WTC11 (cell line): ENCODE measurements around the gene LSM12. TPM values are rescaled to one million over a fixed set of nuclear protein-coding genes. Genes with fewer than 3 reads are reported as not detected.
"Not testable (repeated sequence)": the region's sequence is repeated elsewhere in the genome, so short reads cannot be mapped to it uniquely, and the experiment has no call there.

ENCODE experiments used
- ATAC-seq: fragments of 200-7000 bp; cut with Tn5 transposase; 2 replicates; pipeline ENCODE4 v1.10.0; 2021; ENCODE audit warnings: mild to moderate bottlenecking, moderate library complexity
- CTCF ChIA-PET: fragments of 300-600 bp; sonication (Branson Sonifier 250); formaldehyde crosslinking; loops from one replicate; lab custom pipeline; 2021; ENCODE audit warnings: antibody characterized with exemption; lab: Charles Lee
- POLR2A ChIA-PET: fragments of 350-600 bp; sonication (Branson Sonifier 250); formaldehyde crosslinking; loops from one replicate; lab custom pipeline; 2021; ENCODE audit warnings: antibody characterized with exemption; lab: Charles Lee
- DNase-seq: peaks from one replicate; pipeline ENCODE4 v3.0.0; 2021; ENCODE audit warnings: low spot score
- H3K27ac Mint-ChIP-seq: 2 replicates; pipeline ENCODE4 v1.8.0; 2021; ENCODE audit warnings: mixed read lengths
- H3K27me3 Mint-ChIP-seq: 2 replicates; pipeline ENCODE4 v1.8.0; 2021; ENCODE audit warnings: low read depth, mild to moderate bottlenecking, moderate library complexity, mixed read lengths
- H3K36me3 Mint-ChIP-seq: 2 replicates; pipeline ENCODE4 v1.8.0; 2021; ENCODE audit warnings: mixed read lengths
- H3K4me1 Mint-ChIP-seq: 2 replicates; pipeline ENCODE4 v1.8.0; 2022; ENCODE audit warnings: mixed read lengths
- H3K4me3 Mint-ChIP-seq: 2 replicates; pipeline ENCODE4 v1.8.0; 2021; ENCODE audit warnings: mild to moderate bottlenecking, moderate library complexity, mixed read lengths
- H3K9me3 Mint-ChIP-seq: 2 replicates; pipeline ENCODE4 v1.8.0; 2021; ENCODE audit warnings: mixed read lengths
- ATF2 ChIP-seq: sonication (generic); formaldehyde crosslinking; IDR thresholded peaks from 2 replicates; pipeline ENCODE4 v1.8.1; 2022; ENCODE audit warnings: low read depth, missing genetic modification reagents, borderline replicate concordance
- ATF6 ChIP-seq: sonication (generic); formaldehyde crosslinking; IDR thresholded peaks from 2 replicates; pipeline ENCODE4 v1.8.1; 2023; ENCODE audit warnings: mild to moderate bottlenecking, missing genetic modification reagents
- CBFB ChIP-seq: sonication (generic); formaldehyde crosslinking; IDR thresholded peaks from 2 replicates; pipeline ENCODE4 v1.8.1; 2022; ENCODE audit warnings: mild to moderate bottlenecking, low read depth, missing genetic modification reagents
- CREB1 ChIP-seq: sonication (generic); formaldehyde crosslinking; IDR thresholded peaks from 2 replicates; pipeline ENCODE4 v1.8.0; 2023; ENCODE audit warnings: mild to moderate bottlenecking, missing genetic modification reagents
- FOXJ3 ChIP-seq: sonication (generic); formaldehyde crosslinking; IDR thresholded peaks from 2 replicates; pipeline ENCODE4 v1.9.0; 2021; ENCODE audit warnings: missing genetic modification reagents, mild to moderate bottlenecking, borderline replicate concordance
- HMGA2 ChIP-seq: fragments of 250-450 bp; sonication (Bioruptor Pico); IDR thresholded peaks from 2 replicates; pipeline ENCODE4 v1.4.0; 2021; ENCODE audit warnings: mild to moderate bottlenecking, moderate library complexity
- HMGXB4 ChIP-seq: sonication (generic); formaldehyde crosslinking; IDR thresholded peaks from 2 replicates; pipeline ENCODE4 v1.8.1; 2023; ENCODE audit warnings: mild to moderate bottlenecking, moderate library complexity, missing genetic modification reagents
- IRF1 ChIP-seq: sonication (generic); formaldehyde crosslinking; IDR thresholded peaks from 2 replicates; pipeline ENCODE4 v1.8.0; 2023; ENCODE audit warnings: missing genetic modification reagents
- JUN ChIP-seq: sonication (generic); formaldehyde crosslinking; IDR thresholded peaks from 2 replicates; pipeline ENCODE4 v1.8.0; 2023; ENCODE audit warnings: mild to moderate bottlenecking, missing genetic modification reagents
- NFE2L1 ChIP-seq: sonication (generic); formaldehyde crosslinking; IDR thresholded peaks from 2 replicates; pipeline ENCODE4 v1.8.1; 2023; ENCODE audit warnings: missing genetic modification reagents
- OVOL2 ChIP-seq: fragments of 250-450 bp; sonication (Bioruptor Pico); IDR thresholded peaks from 2 replicates; pipeline ENCODE4 v1.9.0; 2021; ENCODE audit warnings: mild to moderate bottlenecking, borderline replicate concordance
- PREB ChIP-seq: sonication (generic); formaldehyde crosslinking; IDR thresholded peaks from 2 replicates; pipeline ENCODE4 v1.8.1; 2022; ENCODE audit warnings: mild to moderate bottlenecking, missing genetic modification reagents, moderate library complexity, borderline replicate concordance
- RORB ChIP-seq: fragments of 250-450 bp; sonication (Bioruptor Pico); IDR thresholded peaks from 2 replicates; pipeline ENCODE4 v1.9.0; 2021; ENCODE audit warnings: mild to moderate bottlenecking
- TEAD4 ChIP-seq: sonication (generic); formaldehyde crosslinking; IDR thresholded peaks from 2 replicates; pipeline ENCODE4 v1.8.0; 2022; ENCODE audit warnings: mild to moderate bottlenecking, missing genetic modification reagents
- ZMAT4 ChIP-seq: fragments of 250-450 bp; sonication (Bioruptor Pico); IDR thresholded peaks from 2 replicates; pipeline ENCODE4 v1.9.0; 2021; ENCODE audit warnings: mild to moderate bottlenecking
- total RNA-seq: library from RNA; stranded (reverse); gene quantifications from 3 replicates; pipeline ENCODE4 v1.2.3, GENCODE V29; 2021
- TF ChIP-seq, protein P1 (sequence below): sonication (generic); formaldehyde crosslinking; conservative IDR thresholded peaks from 2 replicates; pipeline ENCODE4 v1.8.1; 2023; ENCODE audit warnings: mild to moderate bottlenecking, low read depth, missing genetic modification reagents, moderate library complexity
- TF ChIP-seq, protein P2 (sequence below): sonication (generic); formaldehyde crosslinking; conservative IDR thresholded peaks from 2 replicates; pipeline ENCODE4 v1.8.1; 2022; ENCODE audit warnings: mild to moderate bottlenecking, missing genetic modification reagents

LSM12 gene
- total RNA-seq, 1 experiment from 2014 or later = 102 TPM

- no peaks in the 10 kb centered on the region for H3K36me3 Mint-ChIP-seq
- TF ChIP-seq ZMAT4 (CRISPR knock-in tag) = no peak
- TF ChIP-seq ATF6 (CRISPR knock-in tag) = no peak
- TF ChIP-seq NFE2L1 (CRISPR knock-in tag) = no peak
- no peak for TF ChIP-seq CBFB (CRISPR knock-in tag)
- TF ChIP-seq, protein P1, sequence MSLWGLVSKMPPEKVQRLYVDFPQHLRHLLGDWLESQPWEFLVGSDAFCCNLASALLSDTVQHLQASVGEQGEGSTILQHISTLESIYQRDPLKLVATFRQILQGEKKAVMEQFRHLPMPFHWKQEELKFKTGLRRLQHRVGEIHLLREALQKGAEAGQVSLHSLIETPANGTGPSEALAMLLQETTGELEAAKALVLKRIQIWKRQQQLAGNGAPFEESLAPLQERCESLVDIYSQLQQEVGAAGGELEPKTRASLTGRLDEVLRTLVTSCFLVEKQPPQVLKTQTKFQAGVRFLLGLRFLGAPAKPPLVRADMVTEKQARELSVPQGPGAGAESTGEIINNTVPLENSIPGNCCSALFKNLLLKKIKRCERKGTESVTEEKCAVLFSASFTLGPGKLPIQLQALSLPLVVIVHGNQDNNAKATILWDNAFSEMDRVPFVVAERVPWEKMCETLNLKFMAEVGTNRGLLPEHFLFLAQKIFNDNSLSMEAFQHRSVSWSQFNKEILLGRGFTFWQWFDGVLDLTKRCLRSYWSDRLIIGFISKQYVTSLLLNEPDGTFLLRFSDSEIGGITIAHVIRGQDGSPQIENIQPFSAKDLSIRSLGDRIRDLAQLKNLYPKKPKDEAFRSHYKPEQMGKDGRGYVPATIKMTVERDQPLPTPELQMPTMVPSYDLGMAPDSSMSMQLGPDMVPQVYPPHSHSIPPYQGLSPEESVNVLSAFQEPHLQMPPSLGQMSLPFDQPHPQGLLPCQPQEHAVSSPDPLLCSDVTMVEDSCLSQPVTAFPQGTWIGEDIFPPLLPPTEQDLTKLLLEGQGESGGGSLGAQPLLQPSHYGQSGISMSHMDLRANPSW (CRISPR knock-in tag) = no peak
- no peak for TF ChIP-seq HMGA2
- no peak for TF ChIP-seq TEAD4 (CRISPR knock-in tag)
- TF ChIP-seq, protein P2, sequence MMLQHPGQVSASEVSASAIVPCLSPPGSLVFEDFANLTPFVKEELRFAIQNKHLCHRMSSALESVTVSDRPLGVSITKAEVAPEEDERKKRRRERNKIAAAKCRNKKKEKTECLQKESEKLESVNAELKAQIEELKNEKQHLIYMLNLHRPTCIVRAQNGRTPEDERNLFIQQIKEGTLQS (CRISPR knock-in tag) = no peak
- no peak for TF ChIP-seq FOXJ3 (CRISPR knock-in tag)
- TF ChIP-seq HMGXB4 = no peak
- no peak for TF ChIP-seq PREB (CRISPR knock-in tag)
- no peak for TF ChIP-seq CREB1 (CRISPR knock-in tag)
- no peak for TF ChIP-seq OVOL2
- no peak for TF ChIP-seq ATF2 (CRISPR knock-in tag)
- TF ChIP-seq RORB (CRISPR knock-in tag) = no peak
- no peak for TF ChIP-seq JUN (CRISPR knock-in tag)
- TF ChIP-seq IRF1 (CRISPR knock-in tag) = no peak
- H3K9me3 Mint-ChIP-seq = no peaks in the 10 kb centered on the region
- ChIA-PET POLR2A (no interaction called here), CTCF (interaction anchor here (1.0 to 7.5 kb wide), 7 partner anchors 10 to 84 kb away, joined by 3 to 118 read pairs (median 5); no protein-coding TSS in a partner anchor)
- H3K27ac Mint-ChIP-seq = no peak overlapping the region; the same call in 1 of the 2 replicates
- H3K4me1 Mint-ChIP-seq = peaks cover 11% of the 10 kb centered on the region
- no peak overlapping the region for H3K4me3 Mint-ChIP-seq
- peaks cover 19% of the 10 kb centered on the region for H3K27me3 Mint-ChIP-seq
- DNase-seq (no peak), ATAC-seq (no peak)
Observed at GRCh38 chr17:43998552-43998951, 67.9 kb downstream of the LSM12 start.

DNA sequence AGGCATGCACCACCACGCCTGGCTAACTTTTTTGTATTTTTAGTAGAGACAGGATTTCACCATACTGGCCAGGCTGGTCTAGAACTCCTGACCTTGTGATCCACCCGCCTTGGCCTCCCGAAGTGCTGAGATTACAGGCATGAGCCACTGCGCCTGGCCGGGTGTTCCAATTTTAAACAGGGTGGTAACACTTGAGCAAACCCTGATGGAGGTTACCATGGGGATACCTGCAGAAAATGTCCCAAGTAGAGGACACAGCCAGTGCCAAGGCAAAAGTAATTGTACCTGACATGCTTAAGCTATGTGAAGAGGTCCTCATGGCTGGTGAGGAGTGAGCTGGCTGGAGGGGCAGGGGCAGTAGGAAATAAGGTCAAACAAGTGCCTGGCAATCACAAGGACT lies 69.3 kb downstream of the LSM12 start:
- H3K27ac Mint-ChIP-seq, H3K4me3 Mint-ChIP-seq, DNase-seq, H3K36me3 Mint-ChIP-seq, ATAC-seq, POLR2A ChIA-PET, H3K9me3 Mint-ChIP-seq: not testable (repeated sequence)
- peaks cover 17% of the 10 kb centered on the region for H3K27me3 Mint-ChIP-seq
- peaks cover 11% of the 10 kb centered on the region for H3K4me1 Mint-ChIP-seq
- CTCF ChIA-PET = interaction anchor here (2.3 to 7.5 kb wide), 2 partner anchors 11 to 54 kb away, joined by 10 to 118 read pairs; no protein-coding TSS in a partner anchor
